Measurements from ENCODE around the gene OGA. TPM values are rescaled to one million over a fixed set of nuclear protein-coding genes. Genes with fewer than 3 reads are reported as not detected.

OGA gene
- total RNA-seq, 2 donors from 2014 or later, result 41.6 to 50.9 TPM

DNA sequence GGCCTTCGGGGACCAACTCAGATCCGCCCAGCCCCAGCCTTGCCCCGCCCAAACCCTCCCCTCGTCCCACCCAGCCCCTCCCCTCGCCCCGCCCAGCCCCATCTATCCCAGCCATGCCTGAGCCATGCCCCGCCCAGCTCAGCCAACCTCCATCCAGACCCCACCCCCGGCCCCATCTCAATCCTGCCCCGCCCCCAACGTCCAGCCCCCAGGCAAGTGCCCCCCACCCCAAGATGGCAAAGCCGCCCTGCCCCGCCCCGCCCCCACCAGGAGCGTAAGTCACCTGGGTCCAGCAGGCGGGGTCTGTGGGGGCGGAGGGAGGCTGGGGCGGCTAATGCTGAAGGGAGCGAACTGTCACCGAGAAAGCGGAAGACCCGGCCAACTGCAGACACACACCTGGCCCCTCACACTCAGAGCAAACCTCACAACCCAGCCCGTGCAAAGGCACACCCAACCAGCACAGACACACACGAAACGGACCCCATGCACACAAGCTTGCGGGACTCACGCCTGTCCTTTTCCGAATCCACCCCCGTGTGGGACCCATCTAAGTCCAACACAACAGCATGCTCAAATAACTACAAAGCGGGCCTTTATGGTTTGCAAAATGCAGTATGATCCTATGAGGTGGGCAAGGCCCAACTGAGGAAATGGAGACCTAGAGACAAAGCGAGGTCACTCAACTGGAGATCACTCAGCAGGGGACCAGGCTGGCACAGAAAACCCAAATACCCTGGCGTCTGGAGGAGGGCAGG lies 11.5 kb upstream of the OGA start:
- Histone ChIP-seq H3K27me3 (no peaks in the 10 kb centered on the region), H3K27ac (peak overlapping the region; percentile 53 to 64), H3K4me1 (peaks cover 0 to 38% of the 10 kb centered on the region in 2 donors), H3K4me3 (peak overlapping the region; percentile 27 to 55), H3K36me3 (peaks cover 11% of the 10 kb centered on the region), H3K9me3 (no peaks in the 10 kb centered on the region)
- DNase-seq (ENCODE audit: low spot score), result no peak
- TF ChIP-seq CTCF (IDR thresholded peaks at IDR 0.05), result no peak

- H3K27me3 ChIP-seq, result no peaks in the 10 kb centered on the region
- peak overlapping the region in 1 of 2 donors; percentile 39 for H3K27ac ChIP-seq
- DNase-seq (ENCODE audit: low spot score), result no peak
- no peak for TF ChIP-seq CTCF (IDR thresholded peaks at IDR 0.05)
- no peak overlapping the region for H3K4me3 ChIP-seq
- peaks cover 0 to 31% of the 10 kb centered on the region in 2 donors for H3K4me1 ChIP-seq
- H3K9me3 ChIP-seq, result no peaks in the 10 kb centered on the region
- peaks cover 11% of the 10 kb centered on the region for H3K36me3 ChIP-seq
Measured at GRCh38 chr10:101828766-101829551, 10.7 kb upstream of the OGA start.

DNA sequence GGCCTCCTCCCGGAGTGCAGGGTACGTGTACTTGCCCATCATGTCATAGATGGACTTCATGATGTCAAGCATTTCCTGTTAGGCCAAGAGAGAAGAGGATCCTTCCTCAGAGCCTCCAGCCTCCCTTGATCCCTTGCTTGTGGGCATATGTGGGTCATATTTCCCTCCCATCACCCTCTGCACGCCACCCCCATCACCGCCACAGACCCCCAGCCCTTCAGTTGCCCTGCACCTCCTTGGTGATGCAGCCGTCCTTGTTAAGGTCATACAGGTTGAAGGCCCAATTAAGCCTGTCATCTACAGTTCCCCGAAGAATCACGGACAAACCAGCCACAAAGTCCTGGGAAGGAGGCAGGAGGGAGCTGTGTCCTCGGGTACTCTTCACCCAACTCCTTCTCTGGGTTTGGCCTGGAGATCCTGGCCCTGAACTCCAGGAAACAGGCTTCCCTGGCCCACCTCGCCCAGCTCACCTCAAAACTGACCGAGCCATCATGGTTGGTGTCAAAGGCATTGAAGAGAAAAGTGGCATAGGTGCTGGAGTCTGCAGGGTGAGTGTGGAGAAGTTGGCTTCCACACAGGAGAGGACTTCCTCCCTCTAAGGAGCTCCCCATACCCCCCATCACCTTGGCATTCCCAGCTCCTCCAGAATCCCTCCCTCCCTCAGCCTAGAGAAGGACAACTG lies 9.8 kb upstream of the OGA start:
- no peak overlapping the region for H3K27ac ChIP-seq
- H3K4me1 ChIP-seq, result peaks cover 0 to 28% of the 10 kb centered on the region in 2 donors
- no peak for TF ChIP-seq CTCF (IDR thresholded peaks at IDR 0.05)
- no peaks in the 10 kb centered on the region for H3K27me3 ChIP-seq
- H3K4me3 ChIP-seq, result no peak overlapping the region
- peaks cover 11% of the 10 kb centered on the region for H3K36me3 ChIP-seq
- no peaks in the 10 kb centered on the region for H3K9me3 ChIP-seq
- no peak for DNase-seq (ENCODE audit: low spot score)

DNA sequence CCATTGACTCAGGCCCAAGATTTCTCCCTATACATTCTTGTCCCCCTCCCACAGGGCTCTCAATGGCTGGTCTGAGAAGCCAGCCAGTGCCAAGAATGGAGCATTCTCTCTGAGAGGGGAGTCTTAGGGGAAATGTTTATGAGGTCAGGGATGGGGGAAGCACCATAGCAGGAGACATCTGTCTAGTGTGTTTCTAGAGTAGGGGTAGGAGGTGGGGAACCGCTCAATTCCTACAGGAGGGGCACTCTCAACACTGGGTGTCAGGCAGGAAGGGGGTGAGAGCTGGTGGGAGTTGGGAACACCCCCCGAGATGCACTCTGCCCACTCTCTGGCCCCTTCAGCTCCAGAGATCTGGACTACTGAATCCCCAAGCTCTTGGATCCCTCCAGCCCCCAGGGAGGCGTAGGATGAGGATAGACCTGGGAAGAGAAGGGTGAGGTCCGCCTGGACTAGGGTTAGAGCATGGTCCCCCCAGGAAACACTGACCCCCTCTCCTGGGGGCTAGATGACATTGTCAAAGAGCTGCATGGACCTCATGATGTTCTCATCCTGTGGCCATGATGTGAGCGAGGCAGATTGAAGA lies 8.7 kb upstream of the OGA start:
- Histone ChIP-seq H3K9me3 (no peaks in the 10 kb centered on the region), H3K27me3 (no peaks in the 10 kb centered on the region), H3K4me1 (peaks cover 0 to 21% of the 10 kb centered on the region in 2 donors), H3K4me3 (no peak overlapping the region), H3K27ac (no peak overlapping the region), H3K36me3 (peaks cover 11% of the 10 kb centered on the region)
- no peak for DNase-seq (ENCODE audit: low spot score)
- TF ChIP-seq CTCF (IDR thresholded peaks at IDR 0.05), result no peak

- Histone ChIP-seq H3K4me1 (peaks cover 0 to 3% of the 10 kb centered on the region in 2 donors), H3K9me3 (no peaks in the 10 kb centered on the region), H3K4me3 (no peak overlapping the region), H3K27ac (no peak overlapping the region), H3K36me3 (peaks cover 11% of the 10 kb centered on the region), H3K27me3 (no peaks in the 10 kb centered on the region)
- TF ChIP-seq CTCF (IDR thresholded peaks at IDR 0.05), result no peak
- DNase-seq (ENCODE audit: low spot score), result no peak
Measured at GRCh38 chr10:101824736-101825135, 6.5 kb upstream of the OGA start.

Measured in right atrium auricular region (tissue), 2 donors.